Measurements from ENCODE around the gene AP2M1.

The AP2M1 gene

GRCh38 chr3:184167786-184168185 is 6.9 kb upstream of the AP2M1 start:
- no peak overlapping the region for H3K4me3 ChIP-seq (ENCODE audit: low read depth, low read length)
- no peak overlapping the region for H2AFZ ChIP-seq
- H3K4me2 ChIP-seq (ENCODE audit: low read length): no peak overlapping the region
- H3K9me3 ChIP-seq (ENCODE audit: control insufficient read depth, low read length): no peaks in the 10 kb centered on the region
- H3K27me3 ChIP-seq (ENCODE audit: control insufficient read depth, insufficient read depth, low read length): no peaks in the 10 kb centered on the region
- H3K9ac ChIP-seq: no peak overlapping the region
- TF ChIP-seq CTCF (IDR thresholded peaks at IDR 0.05): no peak
- H3K4me1 ChIP-seq: no peaks in the 10 kb centered on the region
- no peaks in the 10 kb centered on the region for H3K36me3 ChIP-seq (ENCODE audit: control insufficient read depth, insufficient read depth, low read length)
- no peak overlapping the region for H3K27ac ChIP-seq
- H3K79me2 ChIP-seq: peaks cover 29% of the 10 kb centered on the region

GRCh38 chr3:184168363-184169120 is 6.1 kb upstream of the AP2M1 start:
- peaks cover 23% of the 10 kb centered on the region for H3K79me2 ChIP-seq
- H3K4me1 ChIP-seq: no peaks in the 10 kb centered on the region
- TF ChIP-seq CTCF (IDR thresholded peaks at IDR 0.05): no peak
- H3K9ac ChIP-seq: no peak overlapping the region
- H3K36me3 ChIP-seq (ENCODE audit: control insufficient read depth, insufficient read depth, low read length): no peaks in the 10 kb centered on the region
- H3K4me2 ChIP-seq (ENCODE audit: low read length): no peak overlapping the region
- H3K27me3 ChIP-seq (ENCODE audit: control insufficient read depth, insufficient read depth, low read length): no peaks in the 10 kb centered on the region
- H3K9me3 ChIP-seq (ENCODE audit: control insufficient read depth, low read length): no peaks in the 10 kb centered on the region
- no peak overlapping the region for H3K27ac ChIP-seq
- no peak overlapping the region for H3K4me3 ChIP-seq (ENCODE audit: low read depth, low read length)
- no peak overlapping the region for H2AFZ ChIP-seq

- Histone ChIP-seq H2AFZ (no peak overlapping the region), H3K4me1 (no peaks in the 10 kb centered on the region), H3K36me3 (ENCODE audit: control insufficient read depth, insufficient read depth, low read length) (no peaks in the 10 kb centered on the region), H3K9me3 (ENCODE audit: control insufficient read depth, low read length) (no peaks in the 10 kb centered on the region), H3K27me3 (ENCODE audit: control insufficient read depth, insufficient read depth, low read length) (no peaks in the 10 kb centered on the region), H3K9ac (no peak overlapping the region), H3K4me2 (ENCODE audit: low read length) (no peak overlapping the region), H3K4me3 (ENCODE audit: low read depth, low read length) (no peak overlapping the region), H3K27ac (no peak overlapping the region), H3K79me2 (peaks cover 14% of the 10 kb centered on the region)
- no peak for TF ChIP-seq CTCF (IDR thresholded peaks at IDR 0.05)
Observed at GRCh38 chr3:184169896-184170875, 4.5 kb upstream of the AP2M1 start.

- Histone ChIP-seq H3K9me3 (ENCODE audit: control insufficient read depth, low read length) (no peaks in the 10 kb centered on the region), H3K36me3 (ENCODE audit: control insufficient read depth, insufficient read depth, low read length) (no peaks in the 10 kb centered on the region), H3K27ac (no peak overlapping the region), H3K4me3 (ENCODE audit: low read depth, low read length) (no peak overlapping the region), H3K79me2 (peaks cover 8% of the 10 kb centered on the region), H3K4me1 (peaks cover under 1% of the 10 kb centered on the region), H3K4me2 (ENCODE audit: low read length) (no peak overlapping the region), H3K27me3 (ENCODE audit: control insufficient read depth, insufficient read depth, low read length) (no peaks in the 10 kb centered on the region), H2AFZ (no peak overlapping the region), H3K9ac (no peak overlapping the region)
- no peak for TF ChIP-seq CTCF (IDR thresholded peaks at IDR 0.05)
Observed at GRCh38 chr3:184171562-184171961, 3.1 kb upstream of the AP2M1 start.

Measured in parathyroid adenoma (tissue), 2 donors.